Mesendoderm (in vitro differentiated cells): ENCODE data around the gene MIOX.

Source experiments
- DNase-seq: peaks from one replicate; pipeline ENCODE4 v3.0.0; 2013
- H2AK5ac ChIP-seq: 2 replicates; pipeline ENCODE4 v1.6.1; 2013; ENCODE audit warnings: low read length, inconsistent platforms
- H2BK120ac ChIP-seq: 2 replicates; pipeline ENCODE4 v1.6.1; 2013; ENCODE audit warnings: low read depth, mild to moderate bottlenecking, low read length, moderate library complexity, mixed read lengths
- H2BK15ac ChIP-seq: replicated peaks from 2 replicates; pipeline ENCODE4 v1.6.1; 2013; ENCODE audit warnings: low read depth, mild to moderate bottlenecking, moderate library complexity
- H2BK5ac ChIP-seq: 2 replicates; pipeline ENCODE4 v1.6.1; 2013; ENCODE audit warnings: low read length, inconsistent platforms
- H3K18ac ChIP-seq: 2 replicates; pipeline ENCODE4 v1.6.1; 2013; ENCODE audit warnings: mild to moderate bottlenecking, low read length, mixed read lengths
- H3K23ac ChIP-seq: one replicate; pipeline ENCODE4 v1.6.1; 2013; ENCODE audit warnings: low read length
- H3K27ac ChIP-seq: 2 replicates; pipeline ENCODE4 v1.5.1; 2013; ENCODE audit warnings: low read depth, mild to moderate bottlenecking, inconsistent platforms, low read length, moderate library complexity
- H3K27me3 ChIP-seq: 2 replicates; pipeline ENCODE4 v1.6.1; 2013; ENCODE audit warnings: low read length, control low read depth, mild to moderate bottlenecking, inconsistent platforms; ENCODE audit not compliant: insufficient read depth, poor library complexity
- H3K36me3 ChIP-seq: 2 replicates; pipeline ENCODE4 v1.6.1; 2013; ENCODE audit warnings: low read length, inconsistent platforms; ENCODE audit not compliant: control insufficient read depth, insufficient read depth
- H3K4ac ChIP-seq: one replicate; pipeline ENCODE4 v1.6.1; 2013; ENCODE audit warnings: low read depth, mild to moderate bottlenecking, low read length, moderate library complexity
- H3K4me1 ChIP-seq: 2 replicates; pipeline ENCODE4 v1.6.1; 2013; ENCODE audit warnings: low read depth, low read length, inconsistent platforms; ENCODE audit not compliant: control insufficient read depth
- H3K4me2 ChIP-seq: 2 replicates; pipeline ENCODE4 v1.6.1; 2013; ENCODE audit warnings: low read length
- H3K4me3 ChIP-seq: 2 replicates; pipeline ENCODE4 v1.5.1; 2013; ENCODE audit warnings: mild to moderate bottlenecking, low read length
- H3K56ac ChIP-seq: one replicate; pipeline ENCODE4 v1.6.1; 2013; ENCODE audit warnings: low read length
- H3K79me1 ChIP-seq: 2 replicates; pipeline ENCODE4 v1.6.1; 2013; ENCODE audit warnings: low read length, inconsistent platforms
- H3K79me2 ChIP-seq: 2 replicates; pipeline ENCODE4 v1.6.1; 2013; ENCODE audit warnings: mild to moderate bottlenecking, low read length; ENCODE audit not compliant: control insufficient read depth, insufficient read depth
- H3K9ac ChIP-seq: 2 replicates; pipeline ENCODE4 v1.6.1; 2013; ENCODE audit warnings: low read length, inconsistent platforms
- H4K5ac ChIP-seq: one replicate; pipeline ENCODE4 v1.6.1; 2013; ENCODE audit warnings: low read length
- H4K8ac ChIP-seq: one replicate; pipeline ENCODE4 v1.6.1; 2013; ENCODE audit warnings: low read depth, mild to moderate bottlenecking, control low read depth, low read length, moderate library complexity
- WGBS: extraction: QIAGEN DNeasy Blood & Tissue Kit; methylation state at CpG from one replicate; pipeline ENCODE4 v1.1.7; 2013; ENCODE audit warnings: low lambda C conversion rate, missing lambda C conversion rate; ENCODE audit not compliant: insufficient coverage; ENCODE audit errors: extremely low coverage; 5-methylcytosine and 5-hydroxymethylcytosine counted together

MIOX gene

DNA sequence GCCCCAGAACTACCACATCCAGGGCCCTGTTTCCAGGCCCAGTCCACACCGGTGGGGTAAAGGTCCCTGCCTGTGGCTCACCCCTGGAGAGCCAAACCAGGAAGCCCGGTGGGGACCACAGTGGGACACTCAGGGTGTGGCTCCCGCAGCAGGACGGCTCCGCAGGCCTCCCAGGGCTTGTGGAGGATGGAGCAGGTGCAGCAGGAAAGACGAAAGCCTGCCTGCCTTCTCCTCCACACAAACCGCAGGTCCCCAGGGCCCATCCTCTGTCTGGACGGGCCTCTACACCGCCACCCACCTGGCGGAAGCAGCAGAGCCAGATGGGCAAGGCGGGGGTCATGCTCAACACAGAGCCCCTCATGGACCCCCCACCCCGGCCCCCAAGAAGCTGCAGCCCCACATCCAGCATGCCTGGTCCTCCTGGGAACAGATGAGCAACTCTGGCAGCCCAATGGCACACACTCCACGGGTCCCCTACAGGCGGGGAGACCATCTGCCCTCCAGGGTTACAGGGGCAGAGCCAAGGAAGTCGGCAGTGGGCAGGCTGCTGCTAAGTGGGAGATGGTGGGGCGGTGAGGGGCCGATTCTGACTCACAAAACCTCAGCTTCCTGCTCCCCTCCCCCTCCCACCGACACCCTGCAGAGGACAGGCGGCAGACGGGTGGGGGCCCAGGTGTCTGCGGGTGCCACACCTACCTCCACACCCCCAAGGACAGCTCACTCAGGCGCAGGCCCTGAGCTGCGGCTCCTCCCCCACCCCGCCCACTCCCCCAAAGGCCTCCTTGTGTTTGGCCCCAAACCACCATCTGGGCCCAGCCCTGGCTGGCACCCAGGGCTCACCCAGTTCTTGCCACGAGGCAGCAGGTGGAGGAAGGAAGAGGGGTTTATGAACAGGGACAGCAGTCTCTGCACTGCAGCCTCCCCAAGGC lies 17.0 kb upstream of the MIOX start:
- H4K5ac ChIP-seq = no peak overlapping the region
- no peak overlapping the region for H3K27ac ChIP-seq
- H2BK15ac ChIP-seq = no peak overlapping the region
- peaks cover 12% of the 10 kb centered on the region for H3K4me1 ChIP-seq
- no peak overlapping the region for H4K8ac ChIP-seq
- H3K56ac ChIP-seq = peak overlapping the region; percentile 50
- no CpG with 5 or more reads among the region's 25 CpGs for WGBS
- H2BK5ac ChIP-seq = no peak overlapping the region
- no peak overlapping the region for H3K4me3 ChIP-seq
- peak overlapping the region; percentile 36 for H3K9ac ChIP-seq
- H3K18ac ChIP-seq = no peak overlapping the region
- peak; percentile 80 for DNase-seq
- H2BK120ac ChIP-seq = no peak overlapping the region
- peaks cover 56% of the 10 kb centered on the region for H3K79me2 ChIP-seq
- H3K36me3 ChIP-seq = peaks cover 6% of the 10 kb centered on the region
- H2AK5ac ChIP-seq = no peak overlapping the region
- peaks cover 32% of the 10 kb centered on the region for H3K79me1 ChIP-seq
- H3K27me3 ChIP-seq = no peaks in the 10 kb centered on the region
- H3K4ac ChIP-seq = no peak overlapping the region
- no peak overlapping the region for H3K23ac ChIP-seq
- H3K4me2 ChIP-seq = no peak overlapping the region

DNA sequence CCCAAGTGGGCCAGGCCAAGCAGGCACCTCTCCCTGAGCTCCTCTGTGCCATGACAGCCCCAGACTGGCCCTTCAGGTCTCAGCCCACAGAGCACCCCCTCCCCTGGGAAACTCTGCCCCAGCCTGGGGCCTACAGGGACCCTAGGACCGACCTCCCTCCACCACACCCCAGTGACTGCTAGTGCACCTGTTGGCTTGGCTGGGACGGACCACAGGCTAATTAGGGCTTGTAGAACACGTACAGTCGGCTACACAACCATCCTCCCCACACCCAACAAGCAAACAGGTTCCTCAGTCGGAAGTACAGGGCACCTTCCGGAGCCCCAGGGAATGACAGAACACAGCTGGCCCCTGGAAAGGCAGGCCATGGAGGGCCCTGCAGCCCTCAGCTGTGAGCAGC lies 16.2 kb upstream of the MIOX start:
- H3K4me3 ChIP-seq = no peak overlapping the region
- no peak overlapping the region for H2BK5ac ChIP-seq
- no peak overlapping the region for H3K18ac ChIP-seq
- no peak overlapping the region for H3K23ac ChIP-seq
- WGBS = no CpG with 5 or more reads among the region's 6 CpGs
- H3K56ac ChIP-seq = no peak overlapping the region
- H3K27me3 ChIP-seq = no peaks in the 10 kb centered on the region
- H3K27ac ChIP-seq = no peak overlapping the region
- H4K8ac ChIP-seq = no peak overlapping the region
- H3K9ac ChIP-seq = no peak overlapping the region
- no peak overlapping the region for H3K4me2 ChIP-seq
- no peak overlapping the region for H3K4ac ChIP-seq
- no peak overlapping the region for H4K5ac ChIP-seq
- H3K79me1 ChIP-seq = peaks cover 32% of the 10 kb centered on the region
- no peak for DNase-seq
- H3K36me3 ChIP-seq = peaks cover 6% of the 10 kb centered on the region
- no peak overlapping the region for H2BK120ac ChIP-seq
- peaks cover 56% of the 10 kb centered on the region for H3K79me2 ChIP-seq
- no peak overlapping the region for H2BK15ac ChIP-seq
- H3K4me1 ChIP-seq = peaks cover 15% of the 10 kb centered on the region
- no peak overlapping the region for H2AK5ac ChIP-seq

DNA sequence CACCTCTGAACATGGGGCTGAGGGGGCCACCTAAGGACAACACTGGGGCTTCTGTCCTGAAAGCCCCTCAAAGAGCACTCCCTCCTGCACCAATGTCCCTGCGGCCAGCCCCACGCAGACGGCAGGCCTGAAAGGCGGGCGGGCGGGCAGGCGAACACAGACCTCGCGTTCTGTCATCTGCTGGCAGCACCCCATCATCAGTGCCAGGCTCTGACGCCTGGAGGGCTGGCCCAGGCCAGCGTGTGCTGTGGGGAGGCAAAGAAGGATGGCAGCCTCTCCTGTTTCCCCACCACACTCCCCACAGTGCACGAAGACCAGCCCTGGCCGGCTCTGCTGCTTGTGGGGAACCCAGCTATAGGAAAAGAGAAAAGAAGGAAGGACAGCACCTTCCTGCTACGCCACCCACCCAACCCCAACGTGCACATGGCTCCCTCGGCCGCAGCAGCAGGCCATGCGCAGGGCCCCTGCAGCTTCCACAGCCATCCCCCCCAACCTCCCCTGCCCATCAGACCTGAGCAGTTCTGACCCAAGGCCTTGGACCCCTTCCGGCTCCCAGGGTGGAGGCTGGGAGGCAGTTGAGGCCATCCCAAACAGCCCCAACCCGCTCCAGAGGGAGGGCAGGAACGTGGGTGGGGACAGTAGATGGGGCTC lies 15.3 kb upstream of the MIOX start:
- H2BK15ac ChIP-seq = no peak overlapping the region
- no peak overlapping the region for H3K9ac ChIP-seq
- H4K5ac ChIP-seq = no peak overlapping the region
- DNase-seq = no peak
- peaks cover 2% of the 10 kb centered on the region for H3K36me3 ChIP-seq
- H4K8ac ChIP-seq = no peak overlapping the region
- H3K4me2 ChIP-seq = no peak overlapping the region
- H3K18ac ChIP-seq = no peak overlapping the region
- WGBS = no CpG with 5 or more reads among the region's 21 CpGs
- H2AK5ac ChIP-seq = no peak overlapping the region
- peaks cover 56% of the 10 kb centered on the region for H3K79me2 ChIP-seq
- H3K27me3 ChIP-seq = no peaks in the 10 kb centered on the region
- peaks cover 32% of the 10 kb centered on the region for H3K79me1 ChIP-seq
- H3K23ac ChIP-seq = no peak overlapping the region
- no peak overlapping the region for H3K27ac ChIP-seq
- no peak overlapping the region for H3K56ac ChIP-seq
- H3K4me3 ChIP-seq = no peak overlapping the region
- no peak overlapping the region for H2BK120ac ChIP-seq
- no peak overlapping the region for H3K4ac ChIP-seq
- H2BK5ac ChIP-seq = no peak overlapping the region
- peaks cover 15% of the 10 kb centered on the region for H3K4me1 ChIP-seq

DNA sequence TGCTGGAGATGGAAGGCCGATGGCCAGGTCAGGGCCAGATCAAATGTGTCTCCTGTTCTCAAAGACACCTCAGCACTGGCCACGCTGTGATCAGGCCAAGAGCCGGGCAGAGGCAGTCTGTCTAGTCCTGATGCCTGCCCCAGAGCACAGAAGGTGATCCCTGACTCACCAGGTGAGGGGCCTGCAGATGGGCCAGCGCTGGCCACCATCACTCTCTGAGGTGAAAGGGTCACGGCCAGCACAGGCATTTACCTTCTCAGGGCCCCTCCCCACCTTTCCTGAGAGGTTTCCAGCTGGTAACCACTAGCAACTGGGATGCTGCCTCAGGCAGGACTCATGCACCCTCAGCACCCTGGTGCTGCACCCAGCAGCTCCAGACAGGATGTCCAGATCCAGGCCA lies 14.7 kb upstream of the MIOX start:
- no peak overlapping the region for H3K27ac ChIP-seq
- no peak overlapping the region for H3K4ac ChIP-seq
- H3K36me3 ChIP-seq = peaks cover 1% of the 10 kb centered on the region
- H3K23ac ChIP-seq = no peak overlapping the region
- peaks cover 56% of the 10 kb centered on the region for H3K79me2 ChIP-seq
- H3K4me3 ChIP-seq = no peak overlapping the region
- H3K79me1 ChIP-seq = peaks cover 32% of the 10 kb centered on the region
- no peak overlapping the region for H2BK5ac ChIP-seq
- no peak overlapping the region for H3K4me2 ChIP-seq
- no peak overlapping the region for H3K9ac ChIP-seq
- H2AK5ac ChIP-seq = no peak overlapping the region
- no peak overlapping the region for H3K18ac ChIP-seq
- no CpG with 5 or more reads among the region's 5 CpGs for WGBS
- H2BK15ac ChIP-seq = no peak overlapping the region
- peaks cover 15% of the 10 kb centered on the region for H3K4me1 ChIP-seq
- no peak overlapping the region for H4K5ac ChIP-seq
- H3K27me3 ChIP-seq = no peaks in the 10 kb centered on the region
- H3K56ac ChIP-seq = peak overlapping the region; percentile 1
- no peak overlapping the region for H2BK120ac ChIP-seq
- no peak overlapping the region for H4K8ac ChIP-seq
- no peak for DNase-seq

DNA sequence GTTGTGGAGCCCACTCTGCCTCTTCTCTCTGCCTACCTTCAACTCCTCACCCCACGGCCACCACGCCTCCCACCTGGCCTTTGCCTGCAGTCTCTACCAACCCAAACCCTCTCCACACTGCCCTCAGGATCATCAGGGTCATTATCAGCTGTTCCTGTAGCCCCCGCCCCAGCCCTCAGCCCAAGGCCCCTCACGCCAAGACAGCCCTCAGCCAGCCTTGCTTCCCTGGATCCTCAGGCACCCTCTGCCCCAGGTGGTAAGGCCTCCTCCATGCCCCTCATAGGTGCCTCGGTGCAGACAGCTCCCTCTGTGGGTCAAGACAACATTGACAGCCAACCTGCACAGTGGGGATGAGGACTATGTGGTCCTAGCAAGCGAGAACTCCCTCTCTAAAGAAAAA lies 13.6 kb upstream of the MIOX start:
- no peak overlapping the region for H2AK5ac ChIP-seq
- H4K5ac ChIP-seq = no peak overlapping the region
- peaks cover 15% of the 10 kb centered on the region for H3K4me1 ChIP-seq
- peaks cover 32% of the 10 kb centered on the region for H3K79me1 ChIP-seq
- H2BK15ac ChIP-seq = no peak overlapping the region
- H3K27me3 ChIP-seq = no peaks in the 10 kb centered on the region
- H3K27ac ChIP-seq = no peak overlapping the region
- DNase-seq = peak; percentile 51
- H3K23ac ChIP-seq = no peak overlapping the region
- H3K79me2 ChIP-seq = peaks cover 53% of the 10 kb centered on the region
- no peak overlapping the region for H2BK120ac ChIP-seq
- no peak overlapping the region for H2BK5ac ChIP-seq
- no peak overlapping the region for H3K4me3 ChIP-seq
- no peak overlapping the region for H3K4me2 ChIP-seq
- H3K36me3 ChIP-seq = no peaks in the 10 kb centered on the region
- H4K8ac ChIP-seq = no peak overlapping the region
- no CpG with 5 or more reads among the region's 6 CpGs for WGBS
- H3K4ac ChIP-seq = no peak overlapping the region
- no peak overlapping the region for H3K56ac ChIP-seq
- H3K18ac ChIP-seq = no peak overlapping the region
- H3K9ac ChIP-seq = no peak overlapping the region
